Glutamatergic neuron (in vitro differentiated cells): ENCODE results near the gene MYL11. TPM values are rescaled to one million over a fixed set of nuclear protein-coding genes. Genes with fewer than 3 reads are reported as not detected.
A peak's percentile ranks its signal among the peaks of the same experiment; 100 is the strongest.

Experiments used
- DNase-seq: peaks from one replicate; pipeline ENCODE4 v3.0.0; 2022
- H3K27ac Mint-ChIP-seq: one replicate; pipeline ENCODE4 v1.8.0; 2020; ENCODE audit warnings: mild to moderate bottlenecking, mixed read lengths, inconsistent platforms; ENCODE audit not compliant: unreplicated experiment
- H3K27me3 Mint-ChIP-seq: one replicate; pipeline ENCODE4 v1.8.0; 2020; ENCODE audit warnings: mild to moderate bottlenecking, moderate library complexity, mixed read lengths, inconsistent platforms; ENCODE audit not compliant: unreplicated experiment
- H3K36me3 Mint-ChIP-seq: one replicate; pipeline ENCODE4 v1.8.0; 2020; ENCODE audit warnings: mild to moderate bottlenecking, mixed read lengths, inconsistent platforms; ENCODE audit not compliant: unreplicated experiment
- H3K4me1 Mint-ChIP-seq: one replicate; pipeline ENCODE4 v1.8.0; 2020; ENCODE audit warnings: mild to moderate bottlenecking, low read depth, mixed read lengths, inconsistent platforms; ENCODE audit not compliant: unreplicated experiment
- H3K4me3 Mint-ChIP-seq: one replicate; pipeline ENCODE4 v1.8.0; 2020; ENCODE audit warnings: mild to moderate bottlenecking, mixed read lengths, inconsistent platforms; ENCODE audit not compliant: unreplicated experiment
- H3K9me3 Mint-ChIP-seq: one replicate; pipeline ENCODE4 v1.8.0; 2020; ENCODE audit warnings: mild to moderate bottlenecking, moderate library complexity, mixed read lengths, inconsistent platforms; ENCODE audit not compliant: unreplicated experiment
- total RNA-seq: library from RNA; stranded (reverse); fragmentation: NEBNext Ultra II Directional; extraction: Animal tissue kit (Norgen Biotek cat#: 25700); gene quantifications from one replicate; pipeline ENCODE4 v1.2.1, GENCODE V29; 2021; ENCODE audit not compliant: unreplicated experiment
- TF ChIP-seq, protein P1 (sequence below): fragments of 200-600 bp; sonication (generic); IDR thresholded peaks from one replicate; pipeline ENCODE4 v1.5.0; 2021; ENCODE audit not compliant: partially characterized antibody, unreplicated experiment

Gene MYL11
- total RNA-seq, 1 donor from 2014 or later, result not detected

DNA sequence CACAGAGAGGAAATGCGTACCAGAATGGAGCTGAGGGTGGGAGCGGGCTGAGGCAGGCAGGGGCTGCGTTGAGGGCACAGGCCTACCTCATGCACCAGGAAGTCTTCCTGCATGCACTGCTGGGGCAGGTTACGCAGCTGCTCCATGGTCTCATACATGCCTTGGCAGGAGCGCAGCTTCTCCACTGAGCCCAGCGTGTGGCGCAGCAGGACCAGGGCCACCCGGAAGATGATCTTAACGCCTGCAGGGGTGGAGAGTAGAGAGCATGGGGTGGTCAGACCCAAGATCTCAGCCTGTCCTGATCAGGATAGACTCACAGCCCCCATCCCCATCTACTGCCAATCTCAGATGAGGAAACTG is 16.0 kb upstream of the MYL11 start:
- H3K36me3 Mint-ChIP-seq, result no peaks in the 10 kb centered on the region

DNA sequence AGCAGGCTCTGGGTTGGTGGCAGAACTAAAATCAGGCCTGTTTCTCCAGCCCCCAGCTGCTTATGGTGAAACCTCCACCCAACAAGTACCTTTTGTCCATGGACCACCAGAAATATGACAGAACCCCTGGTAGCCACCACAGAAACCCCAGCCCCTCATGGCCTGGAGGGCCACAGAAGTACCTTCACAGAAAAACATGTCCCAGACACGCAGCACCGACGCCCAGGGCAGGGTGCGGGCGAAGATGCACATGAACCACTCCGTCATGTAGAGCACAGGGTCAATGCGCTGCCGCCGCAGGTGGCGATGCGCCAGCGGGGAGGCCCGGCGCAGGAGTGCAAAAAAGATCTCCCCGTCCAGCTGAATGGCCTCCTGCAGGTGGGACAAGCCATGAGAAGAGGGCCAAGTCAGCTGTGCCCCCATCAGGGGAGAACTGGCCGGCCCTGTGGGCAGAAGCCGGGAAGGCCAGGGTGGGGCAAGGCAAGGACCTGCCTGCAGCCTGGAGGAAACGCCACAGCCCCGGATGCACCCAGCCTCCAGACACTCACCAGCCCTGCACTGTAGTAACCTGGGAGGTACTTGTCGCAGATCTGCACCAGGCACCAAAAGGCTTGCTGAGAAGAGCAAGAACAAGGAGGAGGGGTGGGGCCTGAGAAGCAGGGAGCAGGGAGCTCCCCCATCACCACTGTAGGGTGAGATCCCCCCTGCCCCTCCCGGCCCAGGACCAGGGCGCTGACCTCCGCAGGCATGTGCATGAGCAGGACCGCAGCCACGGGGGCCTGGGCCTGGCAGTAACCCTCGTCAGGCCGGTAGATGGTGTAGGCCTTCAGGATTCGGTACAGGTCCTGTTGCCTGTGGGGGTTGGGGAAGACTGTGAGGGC is 15.4 kb upstream of the MYL11 start:
- H3K4me3 Mint-ChIP-seq, result no peak overlapping the region
- no peak for DNase-seq
- H3K36me3 Mint-ChIP-seq, result no peaks in the 10 kb centered on the region
- no peak overlapping the region for H3K27ac Mint-ChIP-seq
- H3K4me1 Mint-ChIP-seq, result peaks cover 10% of the 10 kb centered on the region
- peaks cover 11% of the 10 kb centered on the region for H3K27me3 Mint-ChIP-seq
- TF ChIP-seq, protein P1, sequence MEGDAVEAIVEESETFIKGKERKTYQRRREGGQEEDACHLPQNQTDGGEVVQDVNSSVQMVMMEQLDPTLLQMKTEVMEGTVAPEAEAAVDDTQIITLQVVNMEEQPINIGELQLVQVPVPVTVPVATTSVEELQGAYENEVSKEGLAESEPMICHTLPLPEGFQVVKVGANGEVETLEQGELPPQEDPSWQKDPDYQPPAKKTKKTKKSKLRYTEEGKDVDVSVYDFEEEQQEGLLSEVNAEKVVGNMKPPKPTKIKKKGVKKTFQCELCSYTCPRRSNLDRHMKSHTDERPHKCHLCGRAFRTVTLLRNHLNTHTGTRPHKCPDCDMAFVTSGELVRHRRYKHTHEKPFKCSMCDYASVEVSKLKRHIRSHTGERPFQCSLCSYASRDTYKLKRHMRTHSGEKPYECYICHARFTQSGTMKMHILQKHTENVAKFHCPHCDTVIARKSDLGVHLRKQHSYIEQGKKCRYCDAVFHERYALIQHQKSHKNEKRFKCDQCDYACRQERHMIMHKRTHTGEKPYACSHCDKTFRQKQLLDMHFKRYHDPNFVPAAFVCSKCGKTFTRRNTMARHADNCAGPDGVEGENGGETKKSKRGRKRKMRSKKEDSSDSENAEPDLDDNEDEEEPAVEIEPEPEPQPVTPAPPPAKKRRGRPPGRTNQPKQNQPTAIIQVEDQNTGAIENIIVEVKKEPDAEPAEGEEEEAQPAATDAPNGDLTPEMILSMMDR, result no peak
- peaks cover 15% of the 10 kb centered on the region for H3K9me3 Mint-ChIP-seq

More for the DNA sequence above, 16.0 kb upstream of the MYL11 start:
- no peak overlapping the region for H3K4me3 Mint-ChIP-seq
- TF ChIP-seq, protein P1, result no peak
- DNase-seq, result no peak
- peaks cover 14% of the 10 kb centered on the region for H3K4me1 Mint-ChIP-seq
- no peak overlapping the region for H3K27ac Mint-ChIP-seq
- peaks cover 11% of the 10 kb centered on the region for H3K27me3 Mint-ChIP-seq
- H3K9me3 Mint-ChIP-seq, result peaks cover 15% of the 10 kb centered on the region

DNA sequence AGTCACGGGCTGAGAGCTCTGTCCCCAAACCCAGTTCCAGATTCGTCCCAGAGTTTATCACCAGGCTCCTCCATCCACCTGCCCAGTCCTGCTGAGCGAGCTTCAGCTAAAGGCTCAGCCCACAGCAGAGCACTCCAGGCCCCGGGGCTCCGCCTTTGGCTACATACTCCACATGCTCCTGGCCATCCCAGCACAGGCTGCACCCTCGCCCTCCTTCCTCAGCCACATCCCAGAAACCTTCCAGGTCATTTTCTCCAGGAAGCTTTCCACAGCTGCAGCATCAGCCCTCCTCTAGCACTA is 14.8 kb upstream of the MYL11 start:
- H3K27ac Mint-ChIP-seq, result no peak overlapping the region
- H3K36me3 Mint-ChIP-seq, result no peaks in the 10 kb centered on the region
- no peak overlapping the region for H3K4me3 Mint-ChIP-seq
- H3K4me1 Mint-ChIP-seq, result peaks cover 9% of the 10 kb centered on the region
- H3K27me3 Mint-ChIP-seq, result peaks cover 7% of the 10 kb centered on the region
- peaks cover 10% of the 10 kb centered on the region for H3K9me3 Mint-ChIP-seq
- no peak for DNase-seq
- TF ChIP-seq, protein P1, result no peak

DNA sequence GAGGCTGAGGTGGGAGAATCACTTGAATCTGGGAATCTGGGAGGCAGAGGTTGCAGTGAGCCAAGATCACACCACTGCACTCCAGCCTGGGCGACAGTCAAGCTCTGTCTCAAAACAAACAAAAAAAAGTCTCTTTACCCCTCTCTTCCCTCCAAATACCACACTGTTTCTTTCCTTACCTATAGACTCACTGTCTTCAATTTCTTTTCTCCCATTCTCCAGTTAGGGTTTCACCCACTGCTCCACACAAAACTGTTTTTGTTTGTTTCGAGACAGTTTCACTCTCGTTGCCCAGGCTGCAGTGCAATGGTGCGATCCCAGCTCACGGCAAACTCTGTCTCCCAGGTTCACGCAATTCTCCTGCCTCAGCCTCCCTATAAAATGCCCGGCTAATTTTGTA is 13.4 kb upstream of the MYL11 start:
- DNase-seq, result no peak
- Mint-ChIP-seq H3K27ac (no peak overlapping the region), H3K27me3 (peaks cover 9% of the 10 kb centered on the region), H3K4me3 (no peak overlapping the region), H3K36me3 (no peaks in the 10 kb centered on the region), H3K9me3 (peaks cover 3% of the 10 kb centered on the region), H3K4me1 (peaks cover 6% of the 10 kb centered on the region)
- TF ChIP-seq, protein P1, result no peak

GRCh38 chr16:30365200-30365599 is 9.4 kb upstream of the MYL11 start:
- no peak for DNase-seq
- H3K27me3 Mint-ChIP-seq, result peaks cover 11% of the 10 kb centered on the region
- peaks cover 17% of the 10 kb centered on the region for H3K4me1 Mint-ChIP-seq
- H3K27ac Mint-ChIP-seq, result no peak overlapping the region
- H3K4me3 Mint-ChIP-seq, result peak overlapping the region; percentile 56
- no peaks in the 10 kb centered on the region for H3K36me3 Mint-ChIP-seq
- H3K9me3 Mint-ChIP-seq, result peaks cover 2% of the 10 kb centered on the region
- TF ChIP-seq, protein P1, result no peak
